ENCODE results near the gene MLYCD. TPM values are rescaled to one million over a fixed set of nuclear protein-coding genes. Genes with fewer than 3 reads are reported as not detected.

The MLYCD gene
- total RNA-seq, 4 donors from 2014 or later: 4.5 to 16.6 (median 6.7) TPM

GRCh38 chr16:83975590-83976260 is 76.8 kb downstream of the MLYCD start:
- Histone ChIP-seq H3K27ac (no peak overlapping the region), H3K9me3 (no peaks in the 10 kb centered on the region), H3K27me3 (no peaks in the 10 kb centered on the region), H3K4me1 (no peaks in the 10 kb centered on the region), H3K36me3 (no peaks in the 10 kb centered on the region), H3K4me3 (no peak overlapping the region)
- no peak for DNase-seq
- intact Hi-C loops (cut with DNase I; ENCODE audit: low total_unique reads): no loop called here
- TF ChIP-seq CTCF (IDR thresholded peaks at IDR 0.05): no peak
- TF ChIP-seq POLR2A (IDR thresholded peaks at IDR 0.05): no peak

Other genes starting within 250 kb of the MLYCD start
- gene HSBP1, start 91.1 kb upstream of the MLYCD start, total RNA-seq: 10 to 100 TPM in 3 of 4 donors, 1 to 10 TPM in 1; 6.1 to 70.5 (median 19.9) TPM
- gene OSGIN1, start 54.1 kb downstream of the MLYCD start, total RNA-seq: 1 to 10 TPM in 2 of 4 donors, under 1 TPM in 1, not detected in 1; 0.77 to 5.4 (median 1.2) TPM
- 1 to 10 TPM in 2 of 4 donors, not detected in 2; 1.1 to 1.4 TPM for gene NECAB2, start 69.1 kb downstream of the MLYCD start, total RNA-seq
- 1 to 10 TPM in 1 of 4 donors, not detected in 3; 1.3 TPM for gene SLC38A8, start 143.7 kb downstream of the MLYCD start, total RNA-seq
- 100 to 1,000 TPM in 3 of 4 donors, 10 to 100 TPM in 1; 63.0 to 162 (median 112) TPM for gene MBTPS1, start 217.8 kb downstream of the MLYCD start, total RNA-seq
- 10 to 100 TPM; 10.5 to 46.4 (median 22.3) TPM for gene HSDL1, start 246.1 kb downstream of the MLYCD start, total RNA-seq
- gene DNAAF1, start 246.2 kb downstream of the MLYCD start, total RNA-seq: 1 to 10 TPM in 3 of 4 donors, under 1 TPM in 1; 0.77 to 8.2 (median 2.7) TPM

All from uterus (tissue), 4 donors.